Sigmoid colon (tissue), 4 donors: ENCODE results near the gene SLC25A34.

Source experiments
- EP300 ChIP-seq, 4 donors: sonication (generic); formaldehyde crosslinking; IDR thresholded peaks; one replicate each; pipeline ENCODE4 v1.6.1; 2017; ENCODE audit warnings: antibody characterized with exemption in 4 of 4
- POLR2AphosphoS5 ChIP-seq, 4 donors: sonication (generic); formaldehyde crosslinking; IDR thresholded peaks; one replicate each; pipeline ENCODE4 v1.6.1; 2017; ENCODE audit warnings: antibody characterized with exemption in 4 of 4

DNA sequence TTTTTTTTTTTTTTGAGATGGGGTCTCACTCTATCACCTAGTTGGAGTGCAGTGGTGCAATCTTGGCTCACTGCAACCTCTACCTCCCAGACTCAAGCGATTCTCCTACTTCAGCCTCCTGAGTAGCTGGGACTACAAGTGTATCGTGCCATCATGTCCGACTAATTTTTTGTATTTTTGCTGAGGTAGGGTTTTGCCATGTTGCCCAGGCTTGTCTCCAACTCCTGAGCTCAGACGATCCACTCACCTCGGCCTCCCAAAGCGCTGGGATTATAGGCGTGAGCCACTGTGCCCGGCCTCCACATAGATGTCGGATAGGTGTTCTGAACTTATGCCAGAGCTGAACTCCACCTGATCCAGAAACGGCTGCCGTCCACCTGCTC is 30.9 kb upstream of the SLC25A34 start:
- TF ChIP-seq EP300 (IDR thresholded peaks at IDR 0.05) (no peak), POLR2AphosphoS5 (IDR thresholded peaks at IDR 0.05) (no peak)
